ENCODE data around the gene CAP2. TPM values are rescaled to one million over a fixed set of nuclear protein-coding genes. Genes with fewer than 3 reads are reported as not detected.
A peak's percentile ranks its signal among the peaks of the same experiment; 100 is the strongest.

CAP2 gene
- total and polyA plus RNA-seq, 8 donors, result 2.7 to 4.0 (median 3.5) TPM

GRCh38 chr6:17470202-17470937 lies 77.0 kb downstream of the CAP2 start:
- WGBS, 2 donors, result 83 to 93% methylated on average over 2 of the region's 2 CpGs
- Histone ChIP-seq H3K4me1 (no peaks in the 10 kb centered on the region), H3K27me3 (no peaks in the 10 kb centered on the region), H3K27ac (no peak overlapping the region), H3K4me3 (no peak overlapping the region), H3K36me3 (no peaks in the 10 kb centered on the region), H3K9me3 (no peaks in the 10 kb centered on the region)
- intact Hi-C loops (cut with DNase I), result no loop called here
- no peak for DNase-seq
- peak in 2 of 4 donors; percentile 22 to 33 for ATAC-seq
- no peak for FAIRE-seq
- no peak for TF ChIP-seq CTCF (IDR thresholded peaks at IDR 0.05)

DNA sequence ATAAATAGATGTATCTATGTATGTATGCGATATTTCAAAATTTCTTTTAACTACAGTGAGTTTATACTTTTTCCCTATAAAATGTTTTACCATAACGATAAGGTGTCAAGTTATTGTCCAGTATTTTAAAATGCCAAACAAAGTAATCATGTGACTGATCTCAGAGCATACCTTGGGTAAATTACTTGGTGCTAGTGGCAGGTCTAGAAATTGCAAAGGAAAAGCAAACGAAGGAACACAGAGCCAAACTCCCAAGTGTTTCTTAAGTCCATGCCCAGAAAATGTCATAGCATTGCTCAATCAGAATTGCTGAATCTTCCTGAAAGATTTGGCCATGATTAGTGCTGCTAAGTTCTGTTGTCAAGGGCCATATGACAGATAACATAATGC lies 77.5 kb downstream of the CAP2 start:
- Histone ChIP-seq H3K4me3 (no peak overlapping the region), H3K4me1 (no peaks in the 10 kb centered on the region), H3K27me3 (no peaks in the 10 kb centered on the region), H3K27ac (no peak overlapping the region), H3K9me3 (no peaks in the 10 kb centered on the region), H3K36me3 (no peaks in the 10 kb centered on the region)
- TF ChIP-seq CTCF (IDR thresholded peaks at IDR 0.05), result no peak
- intact Hi-C loops (cut with DNase I), result no loop called here
- FAIRE-seq (no peak), ATAC-seq (peak in 3 of 4 donors; percentile 28 to 62 (median 48)), DNase-seq (no peak)
- 55 to 57% methylated on average over 3 of the region's 3 CpGs for WGBS, 2 donors

DNA sequence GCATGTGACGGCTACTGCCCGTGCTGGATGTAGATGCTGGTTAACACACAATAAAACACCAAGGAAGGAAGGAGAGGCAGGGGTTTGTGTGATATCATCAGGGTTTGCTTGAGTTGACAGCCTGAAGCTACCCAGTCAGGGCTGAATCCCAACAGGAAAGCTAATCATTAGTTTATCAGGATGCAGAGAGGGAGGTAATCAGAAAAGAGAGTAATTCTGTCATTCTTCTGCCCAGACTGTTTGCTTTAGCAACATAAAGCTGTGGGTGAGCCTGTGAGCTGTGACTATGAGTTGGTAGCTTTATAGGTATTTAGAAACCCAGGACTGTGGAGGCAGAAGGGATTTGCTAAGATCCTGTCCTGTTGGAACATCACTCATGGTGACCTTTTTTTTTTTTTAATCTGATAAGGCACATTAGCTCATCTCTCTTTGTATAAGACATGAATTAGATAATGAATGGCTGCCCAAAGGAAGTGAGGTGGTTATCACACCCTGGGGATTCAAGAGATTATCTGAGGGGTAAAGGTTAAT lies 79.3 kb downstream of the CAP2 start:
- Histone ChIP-seq H3K27ac (no peak overlapping the region), H3K4me3 (no peak overlapping the region), H3K36me3 (no peaks in the 10 kb centered on the region), H3K4me1 (no peaks in the 10 kb centered on the region), H3K9me3 (no peaks in the 10 kb centered on the region), H3K27me3 (no peaks in the 10 kb centered on the region)
- no peak for TF ChIP-seq CTCF (IDR thresholded peaks at IDR 0.05)
- DNase-seq, result no peak
- no peak for FAIRE-seq
- intact Hi-C loops (cut with DNase I), result no loop called here
- 95 to 96% methylated on average over 2 of the region's 2 CpGs for WGBS, 2 donors
- ATAC-seq, result no peak

DNA sequence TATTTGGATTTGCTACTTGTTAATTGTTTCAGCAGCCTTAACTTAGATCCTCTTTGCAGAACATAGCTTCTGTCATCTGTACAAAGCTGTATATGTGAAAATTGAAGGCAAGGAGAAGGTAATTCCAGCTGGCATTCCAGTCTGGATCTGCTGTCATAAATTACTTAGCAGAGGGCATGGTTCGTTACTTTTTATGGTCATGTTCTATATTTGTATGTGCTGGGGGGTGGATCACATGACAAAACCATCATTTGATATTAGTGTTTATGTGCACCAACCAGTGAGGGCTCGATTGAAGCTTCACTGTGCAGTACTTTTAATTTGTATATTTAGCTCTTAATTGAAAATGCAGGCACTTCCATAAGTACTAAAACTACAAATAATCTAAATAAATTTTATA lies 80.2 kb downstream of the CAP2 start:
- FAIRE-seq (peak; percentile 73), ATAC-seq (no peak)
- intact Hi-C loops (cut with DNase I), result no loop called here

More for the DNA sequence above, 80.2 kb downstream of the CAP2 start:
- 63 to 66% methylated on average over 2 of the region's 2 CpGs for WGBS, 2 donors
- TF ChIP-seq CTCF (IDR thresholded peaks at IDR 0.05), result no peak
- Histone ChIP-seq H3K27ac (no peak overlapping the region), H3K9me3 (no peaks in the 10 kb centered on the region), H3K4me3 (no peak overlapping the region), H3K27me3 (no peaks in the 10 kb centered on the region), H3K4me1 (no peaks in the 10 kb centered on the region), H3K36me3 (no peaks in the 10 kb centered on the region)
- no peak for DNase-seq
